ENCODE results near the gene EFCAB13. TPM values are rescaled to one million over a fixed set of nuclear protein-coding genes. Genes with fewer than 3 reads are reported as not detected.

Gene EFCAB13
- polyA plus RNA-seq, 1 donor from 2014 or later: 10.2 TPM

GRCh38 chr17:47300718-47301117 is 23.0 kb upstream of the EFCAB13 start:
- Mint-ChIP-seq H3K27ac (no peak overlapping the region), H3K9me3 (peaks cover 0 to 6% (median 3%) of the 10 kb centered on the region in 3 donors), H3K27me3 (no peaks in the 10 kb centered on the region), H3K36me3 (peaks cover 2% of the 10 kb centered on the region), H3K4me1 (peaks cover 6 to 10% (median 7%) of the 10 kb centered on the region in 3 donors), H3K4me3 (no peak overlapping the region)

- no peaks in the 10 kb centered on the region for H3K27me3 Mint-ChIP-seq
- peaks cover 0 to 6% (median 3%) of the 10 kb centered on the region in 3 donors for H3K9me3 Mint-ChIP-seq
- peaks cover 3 to 10% (median 7%) of the 10 kb centered on the region in 3 donors for H3K4me1 Mint-ChIP-seq
- H3K36me3 Mint-ChIP-seq: peaks cover 2% of the 10 kb centered on the region
- H3K4me3 Mint-ChIP-seq: no peak overlapping the region
- no peak overlapping the region for H3K27ac Mint-ChIP-seq
Measured at GRCh38 chr17:47301161-47301560, 22.6 kb upstream of the EFCAB13 start.

GRCh38 chr17:47301831-47302230 is 21.9 kb upstream of the EFCAB13 start:
- Mint-ChIP-seq H3K27ac (no peak overlapping the region), H3K4me3 (no peak overlapping the region), H3K4me1 (peaks cover 3 to 10% (median 7%) of the 10 kb centered on the region in 3 donors), H3K9me3 (peaks cover 0 to 6% (median 3%) of the 10 kb centered on the region in 3 donors), H3K27me3 (no peaks in the 10 kb centered on the region), H3K36me3 (peaks cover 2% of the 10 kb centered on the region)

GRCh38 chr17:47304186-47304585 is 19.6 kb upstream of the EFCAB13 start:
- Mint-ChIP-seq H3K27me3 (no peaks in the 10 kb centered on the region), H3K4me3 (no peak overlapping the region), H3K27ac (no peak overlapping the region), H3K9me3 (peaks cover 0 to 6% (median 3%) of the 10 kb centered on the region in 3 donors), H3K4me1 (peaks cover 3 to 10% (median 7%) of the 10 kb centered on the region in 3 donors), H3K36me3 (peaks cover 2% of the 10 kb centered on the region)

- H3K4me3 Mint-ChIP-seq: no peak overlapping the region
- H3K27ac Mint-ChIP-seq: no peak overlapping the region
Measured at GRCh38 chr17:47305302-47305923, 18.3 kb upstream of the EFCAB13 start.

GRCh38 chr17:47310186-47310733 is 13.5 kb upstream of the EFCAB13 start:
- no peak overlapping the region for H3K27ac Mint-ChIP-seq
- H3K4me3 Mint-ChIP-seq: no peak overlapping the region
- no peaks in the 10 kb centered on the region for H3K36me3 Mint-ChIP-seq

More at GRCh38 chr17:47305302-47305923, 18.3 kb upstream of the EFCAB13 start:
- H3K9me3 Mint-ChIP-seq: peaks cover 0 to 6% (median 3%) of the 10 kb centered on the region in 3 donors
- no peaks in the 10 kb centered on the region for H3K27me3 Mint-ChIP-seq
- H3K36me3 Mint-ChIP-seq: peaks cover 2% of the 10 kb centered on the region
- peaks cover 3 to 10% (median 7%) of the 10 kb centered on the region in 3 donors for H3K4me1 Mint-ChIP-seq

GRCh38 chr17:47311420-47311819 is 12.3 kb upstream of the EFCAB13 start:
- Mint-ChIP-seq H3K27ac (no peak overlapping the region), H3K36me3 (no peaks in the 10 kb centered on the region), H3K4me1 (peaks cover 1 to 9% (median 2%) of the 10 kb centered on the region in 3 donors), H3K9me3 (no peaks in the 10 kb centered on the region), H3K27me3 (no peaks in the 10 kb centered on the region), H3K4me3 (no peak overlapping the region)

More at GRCh38 chr17:47310186-47310733, 13.5 kb upstream of the EFCAB13 start:
- Mint-ChIP-seq H3K9me3 (no peaks in the 10 kb centered on the region), H3K27me3 (no peaks in the 10 kb centered on the region), H3K4me1 (peaks cover 0 to 6% (median 3%) of the 10 kb centered on the region in 3 donors)

- peaks cover 1 to 9% (median 4%) of the 10 kb centered on the region in 3 donors for H3K4me1 Mint-ChIP-seq
- H3K9me3 Mint-ChIP-seq: no peaks in the 10 kb centered on the region
- H3K27ac Mint-ChIP-seq: no peak overlapping the region
Measured at GRCh38 chr17:47315451-47316266, 8.1 kb upstream of the EFCAB13 start.

GRCh38 chr17:47316311-47316710 is 7.4 kb upstream of the EFCAB13 start:
- no peaks in the 10 kb centered on the region for H3K27me3 Mint-ChIP-seq

More at GRCh38 chr17:47315451-47316266, 8.1 kb upstream of the EFCAB13 start:
- Mint-ChIP-seq H3K36me3 (no peaks in the 10 kb centered on the region), H3K4me3 (no peak overlapping the region), H3K27me3 (no peaks in the 10 kb centered on the region)

GRCh38 chr17:47317119-47317518 is 6.6 kb upstream of the EFCAB13 start:
- no peaks in the 10 kb centered on the region for H3K9me3 Mint-ChIP-seq
- H3K36me3 Mint-ChIP-seq: no peaks in the 10 kb centered on the region

More at GRCh38 chr17:47316311-47316710, 7.4 kb upstream of the EFCAB13 start:
- peaks cover 2 to 9% (median 4%) of the 10 kb centered on the region in 3 donors for H3K4me1 Mint-ChIP-seq
- H3K36me3 Mint-ChIP-seq: no peaks in the 10 kb centered on the region
- H3K27ac Mint-ChIP-seq: no peak overlapping the region
- H3K4me3 Mint-ChIP-seq: no peak overlapping the region
- no peaks in the 10 kb centered on the region for H3K9me3 Mint-ChIP-seq

GRCh38 chr17:47318197-47318918 is 5.4 kb upstream of the EFCAB13 start:
- Mint-ChIP-seq H3K27me3 (no peaks in the 10 kb centered on the region), H3K9me3 (no peaks in the 10 kb centered on the region), H3K27ac (peak overlapping the region in 1 of 3 donors; percentile 2), H3K4me3 (peak overlapping the region in 1 of 4 donors; percentile 38), H3K4me1 (peaks cover 5 to 8% (median 7%) of the 10 kb centered on the region in 3 donors), H3K36me3 (no peaks in the 10 kb centered on the region)

More at GRCh38 chr17:47317119-47317518, 6.6 kb upstream of the EFCAB13 start:
- Mint-ChIP-seq H3K27ac (no peak overlapping the region), H3K27me3 (no peaks in the 10 kb centered on the region), H3K4me3 (no peak overlapping the region), H3K4me1 (peaks cover 3 to 6% (median 4%) of the 10 kb centered on the region in 3 donors)

GRCh38 chr17:47320879-47321502 is 2.8 kb upstream of the EFCAB13 start:
- Mint-ChIP-seq H3K4me1 (peaks cover 7 to 16% (median 10%) of the 10 kb centered on the region in 3 donors), H3K36me3 (no peaks in the 10 kb centered on the region), H3K9me3 (no peaks in the 10 kb centered on the region), H3K4me3 (peak overlapping the region in 1 of 4 donors; percentile 84), H3K27ac (peak overlapping the region in 2 of 3 donors; percentile 33 to 75), H3K27me3 (no peaks in the 10 kb centered on the region)

GRCh38 chr17:47324224-47325020 is 667 bp downstream of the EFCAB13 start:
- peaks cover 2% of the 10 kb centered on the region for H3K36me3 Mint-ChIP-seq
- no peaks in the 10 kb centered on the region for H3K27me3 Mint-ChIP-seq
- H3K9me3 Mint-ChIP-seq: no peaks in the 10 kb centered on the region
- peak overlapping the region; percentile 94 to 100 (median 99) for H3K4me3 Mint-ChIP-seq
- H3K4me1 Mint-ChIP-seq: peaks cover 7 to 18% (median 10%) of the 10 kb centered on the region in 3 donors
- peak overlapping the region; percentile 93 to 99 (median 98) for H3K27ac Mint-ChIP-seq
